Upper lobe of left lung (tissue), 4 donors: Measurements from ENCODE around the gene RFTN2.

ENCODE experiments used
- POLR2A ChIP-seq, 4 donors: fragments of 450-650 bp; IDR thresholded peaks; one replicate each; pipeline ENCODE4 v1.5.1; 2016 to 2017; ENCODE audit warnings: antibody characterized with exemption in 4 of 4, mild to moderate bottlenecking in 2 of 4
- TF ChIP-seq, protein P1 (sequence below), 6 experiments: fragments of 450-650 bp in 4 of 6; fragments of 200-600 bp in 2 of 6; sonication (generic) in 2 of 6; IDR thresholded peaks; one replicate each; pipeline ENCODE4 v1.5.1; 2016 to 2019; ENCODE audit warnings: antibody characterized with exemption in 6 of 6

DNA sequence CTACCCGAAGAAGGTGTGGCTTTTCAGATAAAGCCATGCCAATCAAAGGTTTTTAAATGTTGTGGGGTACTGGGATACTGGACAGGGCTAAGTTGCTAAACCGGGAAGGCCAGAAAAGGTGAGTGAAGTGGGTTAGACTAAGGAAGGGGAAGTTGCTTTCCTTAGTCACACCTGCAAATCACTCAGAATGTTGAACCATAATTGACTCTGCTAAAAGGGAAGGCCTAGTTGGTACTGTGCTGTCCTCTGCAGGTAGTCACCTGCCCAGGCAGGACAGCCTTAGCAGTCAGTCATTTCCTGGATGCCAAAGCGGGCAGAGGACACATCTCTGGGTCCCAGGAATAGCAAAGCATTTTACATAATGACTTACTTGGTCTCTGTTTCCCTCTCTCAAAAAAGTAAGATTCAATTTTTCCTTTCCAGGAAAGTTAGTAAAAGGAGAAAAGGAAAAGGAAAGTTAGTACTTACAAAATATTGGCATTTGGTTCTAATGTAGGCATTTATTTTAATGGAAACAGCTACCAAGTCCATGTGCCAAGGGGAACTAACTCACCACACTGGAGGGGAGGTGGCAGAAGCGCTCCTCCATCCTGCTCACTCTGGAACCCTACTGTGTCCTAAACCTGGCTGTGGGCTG lies 60.3 kb downstream of the RFTN2 start:
- TF ChIP-seq POLR2A (IDR thresholded peaks at IDR 0.05) = no peak
- TF ChIP-seq, protein P1, sequence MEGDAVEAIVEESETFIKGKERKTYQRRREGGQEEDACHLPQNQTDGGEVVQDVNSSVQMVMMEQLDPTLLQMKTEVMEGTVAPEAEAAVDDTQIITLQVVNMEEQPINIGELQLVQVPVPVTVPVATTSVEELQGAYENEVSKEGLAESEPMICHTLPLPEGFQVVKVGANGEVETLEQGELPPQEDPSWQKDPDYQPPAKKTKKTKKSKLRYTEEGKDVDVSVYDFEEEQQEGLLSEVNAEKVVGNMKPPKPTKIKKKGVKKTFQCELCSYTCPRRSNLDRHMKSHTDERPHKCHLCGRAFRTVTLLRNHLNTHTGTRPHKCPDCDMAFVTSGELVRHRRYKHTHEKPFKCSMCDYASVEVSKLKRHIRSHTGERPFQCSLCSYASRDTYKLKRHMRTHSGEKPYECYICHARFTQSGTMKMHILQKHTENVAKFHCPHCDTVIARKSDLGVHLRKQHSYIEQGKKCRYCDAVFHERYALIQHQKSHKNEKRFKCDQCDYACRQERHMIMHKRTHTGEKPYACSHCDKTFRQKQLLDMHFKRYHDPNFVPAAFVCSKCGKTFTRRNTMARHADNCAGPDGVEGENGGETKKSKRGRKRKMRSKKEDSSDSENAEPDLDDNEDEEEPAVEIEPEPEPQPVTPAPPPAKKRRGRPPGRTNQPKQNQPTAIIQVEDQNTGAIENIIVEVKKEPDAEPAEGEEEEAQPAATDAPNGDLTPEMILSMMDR (IDR thresholded peaks at IDR 0.05) = peak in 4 of 6 experiments; percentile 13 to 42 (median 20)
